H1 (cell line): ENCODE results near the gene GIPC1. TPM values are rescaled to one million over a fixed set of nuclear protein-coding genes. Genes with fewer than 3 reads are reported as not detected.

ENCODE experiments used
- CTCF ChIA-PET: fragments of 300-600 bp; sonication (Branson Sonifier 250); formaldehyde crosslinking; loops from one replicate; lab custom pipeline; 2021; ENCODE audit not compliant: partially characterized antibody; lab: Charles Lee
- POLR2A ChIA-PET: fragments of 300-600 bp; sonication (Branson Sonifier 250); formaldehyde crosslinking; loops from one replicate; lab custom pipeline; 2021; ENCODE audit warnings: inconsistent platforms; ENCODE audit not compliant: partially characterized antibody; lab: Charles Lee
- DNase-seq, 2 experiments: peaks; one replicate each; pipeline versions ENCODE4 v3.0.0 to v3.0.0-alpha.2; 2010 to 2022; ENCODE audit warnings: low spot score in 2 of 2, low read depth in 1 of 2, mixed read lengths in 1 of 2
- FAIRE-seq: peaks from 2 replicates; lab custom pipeline; 2011; peaks lifted over from hg19 to GRCh38; lab: Jason Lieb, UNC
- H2AFZ ChIP-seq: 2 replicates; pipeline ENCODE4 v1.8.1; 2012; ENCODE audit warnings: low read length, inconsistent platforms
- H2AK5ac ChIP-seq: 2 replicates; pipeline ENCODE4 v1.6.1; 2013; ENCODE audit warnings: low read depth, low read length
- H2BK120ac ChIP-seq: replicated peaks from 2 replicates; pipeline ENCODE3; 2013; ENCODE audit warnings: low read depth, low read length, inconsistent platforms
- H2BK12ac ChIP-seq: 2 replicates; pipeline ENCODE4 v1.6.1; 2013; ENCODE audit warnings: low read depth, low read length
- H2BK15ac ChIP-seq: 2 replicates; pipeline ENCODE4 v1.6.1; 2013; ENCODE audit warnings: low read length
- H2BK20ac ChIP-seq: 2 replicates; pipeline ENCODE4 v1.6.1; 2013; ENCODE audit warnings: low read length
- H2BK5ac ChIP-seq: 2 replicates; pipeline ENCODE4 v1.6.1; 2013; ENCODE audit warnings: low read depth, low read length
- H3K14ac ChIP-seq: 2 replicates; pipeline ENCODE4 v1.6.1; 2013; ENCODE audit warnings: inconsistent platforms; ENCODE audit not compliant: insufficient read length
- H3K18ac ChIP-seq: 2 replicates; pipeline ENCODE4 v1.6.1; 2013; ENCODE audit warnings: low read length; ENCODE audit errors: extremely low read depth
- H3K23ac ChIP-seq: 2 replicates; pipeline ENCODE4 v1.6.1; 2013; ENCODE audit warnings: inconsistent platforms; ENCODE audit not compliant: insufficient read length
- H3K23me2 ChIP-seq: 2 replicates; pipeline ENCODE4 v1.6.1; 2013; ENCODE audit warnings: low read depth, low read length
- H3K27ac ChIP-seq: 2 replicates; pipeline ENCODE4 v1.6.1; 2011; ENCODE audit warnings: low read depth, low read length, inconsistent platforms
- H3K27me3 ChIP-seq, 4 experiments: replicated peaks in 1 of 4; 1 replicate in 1 of 4; 2 replicates in 3 of 4; pipeline versions ENCODE4 v1.6.1 to v1.8.1; 2011 to 2013; ENCODE audit warnings: low read length in 3 of 4, mild to moderate bottlenecking in 3 of 4, inconsistent platforms in 2 of 4, mixed read lengths in 2 of 4, moderate library complexity in 1 of 4; ENCODE audit not compliant: control insufficient read depth in 3 of 4, insufficient read depth in 3 of 4; ENCODE audit errors: extremely low read depth in 1 of 4
- H3K36me3 ChIP-seq, 4 experiments: 2 replicates each; pipeline versions ENCODE4 v1.6.1 to v1.8.1; 2011 to 2013; ENCODE audit warnings: mild to moderate bottlenecking in 4 of 4, low read length in 3 of 4, moderate library complexity in 2 of 4, control low read depth in 1 of 4, inconsistent platforms in 1 of 4; ENCODE audit not compliant: insufficient read depth in 4 of 4, control insufficient read depth in 2 of 4
- H3K4ac ChIP-seq: replicated peaks from 2 replicates; pipeline ENCODE3; 2013; ENCODE audit warnings: low read length, low read depth, mixed read lengths, inconsistent platforms; ENCODE audit not compliant: insufficient read length
- H3K4me1 ChIP-seq, 4 experiments: replicated peaks in 1 of 4; 1 replicate in 1 of 4; 2 replicates in 3 of 4; pipeline versions ENCODE4 v1.6.1 to v1.8.1; 2011 to 2013; ENCODE audit warnings: low read length in 3 of 4, inconsistent platforms in 2 of 4, mixed read lengths in 1 of 4; ENCODE audit not compliant: insufficient read depth in 4 of 4, control insufficient read depth in 3 of 4
- H3K4me2 ChIP-seq, 2 experiments: 2 replicates each; pipeline versions ENCODE4 v1.6.1 to v1.8.1; 2011 to 2013; ENCODE audit warnings: low read depth in 2 of 2, low read length in 2 of 2, control low read depth in 1 of 2, inconsistent platforms in 1 of 2, mild to moderate bottlenecking in 1 of 2; ENCODE audit not compliant: insufficient read depth in 1 of 2
- H3K4me3 ChIP-seq, 4 experiments: fragments of 200-600, 300-600 bp in 1 of 4; sonication (generic), shearing (Covaris generic), sonication (Bioruptor Twin) in 1 of 4; 2 replicates each; pipeline versions ENCODE4 v1.5.1 to v1.8.1; 2011 to 2016; ENCODE audit warnings: low read length in 4 of 4, low read depth in 3 of 4, control low read depth in 2 of 4, inconsistent platforms in 2 of 4, mild to moderate bottlenecking in 2 of 4, mixed read lengths in 1 of 4, moderate library complexity in 1 of 4; ENCODE audit not compliant: insufficient read depth in 2 of 4; ENCODE audit errors: extremely low read depth in 1 of 4
- H3K56ac ChIP-seq: replicated peaks from 2 replicates; pipeline ENCODE3; 2013; ENCODE audit warnings: low read depth, mild to moderate bottlenecking, mixed read lengths, low read length, inconsistent platforms; ENCODE audit not compliant: insufficient read length
- H3K79me1 ChIP-seq: 2 replicates; pipeline ENCODE4 v1.6.1; 2013; ENCODE audit warnings: low read depth, low read length, control low read depth
- H3K79me2 ChIP-seq, 2 experiments: 2 replicates each; pipeline versions ENCODE4 v1.6.1 to v1.8.1; 2012 to 2013; ENCODE audit warnings: low read length in 2 of 2, mild to moderate bottlenecking in 2 of 2, inconsistent platforms in 1 of 2; ENCODE audit not compliant: insufficient read depth in 2 of 2, control insufficient read depth in 1 of 2
- H3K9ac ChIP-seq, 4 experiments: replicated peaks in 1 of 4; 1 replicate in 1 of 4; 2 replicates in 3 of 4; pipeline versions ENCODE4 v1.6.1 to v1.8.1; 2011 to 2013; ENCODE audit warnings: low read depth in 3 of 4, low read length in 3 of 4, control low read depth in 2 of 4, mild to moderate bottlenecking in 2 of 4, moderate library complexity in 2 of 4, inconsistent platforms in 1 of 4; ENCODE audit errors: extremely low read depth in 1 of 4
- H3K9me3 ChIP-seq, 2 experiments: 2 replicates each; pipeline versions ENCODE4 v1.6.1 to v1.8.1; 2012 to 2013; ENCODE audit warnings: mild to moderate bottlenecking in 2 of 2, moderate library complexity in 2 of 2, control low read depth in 1 of 2, inconsistent platforms in 1 of 2, low read depth in 1 of 2, low read length in 1 of 2, mixed read lengths in 1 of 2; ENCODE audit not compliant: insufficient read depth in 2 of 2
- H4K20me1 ChIP-seq, 2 experiments: replicated peaks in 1 of 2; 2 replicates each; pipeline versions ENCODE3 to v1.8.1; 2011 to 2013; ENCODE audit warnings: inconsistent platforms in 2 of 2, low read length in 2 of 2, mild to moderate bottlenecking in 1 of 2; ENCODE audit not compliant: insufficient read depth in 2 of 2, control insufficient read depth in 1 of 2
- H4K5ac ChIP-seq: 2 replicates; pipeline ENCODE4 v1.6.1; 2013; ENCODE audit warnings: low read length, low read depth, mixed read lengths, inconsistent platforms; ENCODE audit not compliant: insufficient read length
- H4K8ac ChIP-seq: 2 replicates; pipeline ENCODE4 v1.8.0; 2013; ENCODE audit warnings: mild to moderate bottlenecking, moderate library complexity, low read length, inconsistent platforms; ENCODE audit not compliant: insufficient read depth; ENCODE audit errors: extremely low read depth
- H4K91ac ChIP-seq: replicated peaks from 2 replicates; pipeline ENCODE3; 2013; ENCODE audit warnings: low read length, mixed read lengths, inconsistent platforms; ENCODE audit not compliant: insufficient read length
- CHD2 ChIP-seq: IDR thresholded peaks from 2 replicates; pipeline ENCODE4 v1.6.1; 2012; ENCODE audit warnings: low read length, improper control_type of control experiment
- EZH2 ChIP-seq: fragments of 200-600 bp; sonication (generic); IDR thresholded peaks from 2 replicates; pipeline ENCODE4 v1.7.1; 2012; ENCODE audit warnings: low read depth, mild to moderate bottlenecking, moderate library complexity, low read length, inconsistent platforms; ENCODE audit not compliant: severe bottlenecking
- KDM1A ChIP-seq: fragments of 200-600, 300-600 bp; sonication (generic); IDR thresholded peaks from 2 replicates; pipeline ENCODE4 v1.7.1; 2016; ENCODE audit warnings: mild to moderate bottlenecking, low read length, borderline replicate concordance
- MAX ChIP-seq: IDR thresholded peaks from 2 replicates; pipeline ENCODE4 v1.6.1; 2012; ENCODE audit warnings: inconsistent platforms
- POLR2A ChIP-seq, 2 experiments: IDR thresholded peaks; 1 replicate in 1 of 2; 2 replicates in 1 of 2; pipeline ENCODE4 v1.6.1; 2011; ENCODE audit warnings: low read depth in 2 of 2, low read length in 2 of 2, mild to moderate bottlenecking in 2 of 2; ENCODE audit errors: control extremely low read depth in 1 of 2
- SIN3A ChIP-seq, 2 experiments: IDR thresholded peaks in 1 of 2; conservative IDR thresholded peaks in 1 of 2; 2 replicates each; pipeline ENCODE4 v1.6.1; 2011 to 2012; ENCODE audit warnings: low read length in 2 of 2, improper control_type of control experiment in 1 of 2, low read depth in 1 of 2, mild to moderate bottlenecking in 1 of 2
- TEAD4 ChIP-seq: IDR thresholded peaks from 2 replicates; pipeline ENCODE4 v1.6.1; 2012; ENCODE audit warnings: low read depth, low read length, inconsistent platforms, mixed read lengths
- WGBS, 2 experiments: shearing (Covaris generic) in 1 of 2; methylation state at CpG; one replicate each; pipeline versions ENCODE4 v1.1.6 to v1.1.7; 2013 to 2015; ENCODE audit warnings: low lambda C conversion rate in 2 of 2, mixed read lengths in 2 of 2, inconsistent platforms in 1 of 2, low coverage in 1 of 2, missing lambda C conversion rate in 1 of 2; ENCODE audit not compliant: insufficient replicate concordance in 2 of 2, insufficient coverage in 1 of 2, insufficient read length in 1 of 2; ENCODE audit errors: extremely low coverage in 1 of 2, missing lambda C conversion rate in 1 of 2; 5-methylcytosine and 5-hydroxymethylcytosine counted together
- polyA plus RNA-seq, 7 experiments: library from polyadenylated mRNA; depleted of rRNA in 3 of 7; stranded (reverse) in 5 of 7; unstranded in 2 of 7; fragments of >200 nt in 5 of 7; fragments of 200-250 nt in 2 of 7; gene quantifications; 1 replicate in 5 of 7; 2 replicates in 1 of 7; 4 replicates in 1 of 7; pipeline versions ENCODE4 v1.2.1 to v1.2.3, GENCODE V29; 2011 to 2013; ENCODE audit warnings: missing spikeins in 2 of 7, mixed read lengths in 2 of 7
- total RNA-seq: library from RNA; stranded (reverse); fragmentation: NEBNext Ultra II Directional; extraction: Animal tissue kit (Norgen Biotek cat#: 25700); gene quantifications from 2 replicates; pipeline ENCODE4 v1.2.1, GENCODE V29; 2021
- TF ChIP-seq, protein P1 (sequence below): IDR thresholded peaks from 2 replicates; pipeline ENCODE4 v1.6.1; 2011; ENCODE audit warnings: low read depth, mild to moderate bottlenecking, low read length; ENCODE audit not compliant: insufficient read depth
- TF ChIP-seq, protein P2 (sequence below): IDR thresholded peaks from 2 replicates; pipeline ENCODE4 v1.6.1; 2011; ENCODE audit warnings: low read length, improper control_type of control experiment

Gene GIPC1
- total and polyA plus RNA-seq, 2 of the 8 experiments (the other 6 are each of a cell fraction or from before 2014, with no cell fraction given), result 65.6 to 72.0 TPM

GRCh38 chr19:14528419-14529253, 32.7 kb upstream of the GIPC1 start:
- H3K14ac ChIP-seq, result no peak overlapping the region
- FAIRE-seq (no peak), DNase-seq (no peak)
- H3K36me3 ChIP-seq, result no peaks in the 10 kb centered on the region
- H2AK5ac ChIP-seq, result no peak overlapping the region
- H3K56ac ChIP-seq, result no peak overlapping the region
- peaks cover 6 to 36% of the 10 kb centered on the region in 2 experiments for H3K79me2 ChIP-seq
- H4K20me1 ChIP-seq, result peaks cover 0 to 4% of the 10 kb centered on the region in 2 experiments
- peaks cover 0 to 2% (median 1%) of the 10 kb centered on the region in 4 experiments; a peak in 3 of 7 replicates for H3K4me1 ChIP-seq
- H3K9me3 ChIP-seq, result no peaks in the 10 kb centered on the region
- no peak overlapping the region for H4K5ac ChIP-seq
- peaks cover 10% of the 10 kb centered on the region for H3K79me1 ChIP-seq
- CTCF ChIA-PET, result no interaction called here
- H4K8ac ChIP-seq, result no peak overlapping the region
- H3K23ac ChIP-seq, result no peak overlapping the region
- no peak overlapping the region for H2BK5ac ChIP-seq
- 49% methylated on average over 37 of the region's 39 CpGs; no CpG with 5 or more reads in 1 of the 2 experiments for WGBS, 2 experiments
- no peaks in the 10 kb centered on the region for H3K27me3 ChIP-seq
- H2BK15ac ChIP-seq, result no peak overlapping the region
- H3K4me3 ChIP-seq, result peak overlapping the region; percentile 34 to 86 (median 43); a peak in 7 of 8 replicates
- H3K4ac ChIP-seq, result no peak overlapping the region
- H2BK20ac ChIP-seq, result no peak overlapping the region
- POLR2A ChIA-PET, result interaction anchor here (0.6 to 2.3 kb wide), 3 partner anchors 10 to 577 kb away, joined by 3 to 16 read pairs (median 4); partner anchors contain the start of gene DNAJB1
- peak overlapping the region; percentile 60 to 73 for H3K4me2 ChIP-seq
- no peak overlapping the region for H3K27ac ChIP-seq
- no peak overlapping the region for H3K9ac ChIP-seq
- no peak overlapping the region for H2BK12ac ChIP-seq
- H2BK120ac ChIP-seq, result no peak overlapping the region
- H3K23me2 ChIP-seq, result peaks cover 4% of the 10 kb centered on the region
- no peak overlapping the region for H4K91ac ChIP-seq
- peak overlapping the region; percentile 28; the same call in 1 of the 2 replicates for H2AFZ ChIP-seq
- H3K18ac ChIP-seq, result peak overlapping the region; percentile 19; the same call in 1 of the 2 replicates
- no peak for TF ChIP-seq CHD2
- no peak for TF ChIP-seq POLR2A (IDR thresholded peaks at IDR 0.05; ENCODE audit: control extremely low read depth in 1 of 2, low read depth in 2 of 2, low read length in 2 of 2)
- no peak for TF ChIP-seq EZH2
- TF ChIP-seq MAX, result no peak
- TF ChIP-seq, protein P1, sequence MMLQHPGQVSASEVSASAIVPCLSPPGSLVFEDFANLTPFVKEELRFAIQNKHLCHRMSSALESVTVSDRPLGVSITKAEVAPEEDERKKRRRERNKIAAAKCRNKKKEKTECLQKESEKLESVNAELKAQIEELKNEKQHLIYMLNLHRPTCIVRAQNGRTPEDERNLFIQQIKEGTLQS, result no peak
- TF ChIP-seq SIN3A (conservative IDR thresholded peaks at IDR 0.05 in 1 of 2, IDR thresholded peaks at IDR 0.05 in 1 of 2; ENCODE audit: low read depth in 1 of 2, low read length in 2 of 2), result 0 out of 4 replicates have a peak, but pooled peaks of 1 of the 2 experiments have one; percentile 70
- no peak for TF ChIP-seq TEAD4
- peak; percentile 16; the same call in 1 of the 2 replicates for TF ChIP-seq KDM1A
- TF ChIP-seq, protein P2, sequence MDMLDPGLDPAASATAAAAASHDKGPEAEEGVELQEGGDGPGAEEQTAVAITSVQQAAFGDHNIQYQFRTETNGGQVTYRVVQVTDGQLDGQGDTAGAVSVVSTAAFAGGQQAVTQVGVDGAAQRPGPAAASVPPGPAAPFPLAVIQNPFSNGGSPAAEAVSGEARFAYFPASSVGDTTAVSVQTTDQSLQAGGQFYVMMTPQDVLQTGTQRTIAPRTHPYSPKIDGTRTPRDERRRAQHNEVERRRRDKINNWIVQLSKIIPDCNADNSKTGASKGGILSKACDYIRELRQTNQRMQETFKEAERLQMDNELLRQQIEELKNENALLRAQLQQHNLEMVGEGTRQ, result 0 out of 2 replicates have a peak, but pooled peaks have one; percentile 12
